Measurements from ENCODE around the gene GNGT1.

Gene GNGT1

GRCh38 chr7:93938293-93938692 lies 31.9 kb downstream of the GNGT1 start:
- in situ Hi-C loops (cut with MboI; ENCODE audit: low sequenced_read_pairs), result no loop called here

DNA sequence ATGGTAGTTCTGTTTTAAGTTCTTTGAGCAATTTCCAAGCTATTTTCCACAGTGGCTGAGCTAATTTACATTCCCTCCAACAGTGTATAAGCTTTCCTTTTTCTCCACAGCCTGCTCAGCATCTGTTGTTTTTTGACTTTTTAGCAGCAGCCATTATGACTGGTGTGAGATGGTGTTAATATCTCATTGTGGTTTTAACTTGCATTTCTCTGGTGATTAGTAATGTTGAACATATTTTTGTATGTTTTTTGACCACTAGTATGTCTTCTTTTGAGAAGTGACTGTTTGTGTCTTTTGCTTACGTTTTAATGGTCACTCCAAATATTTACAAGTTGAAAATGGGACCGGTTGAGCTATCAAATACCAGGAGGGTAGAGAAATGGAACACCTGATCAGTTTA lies 35.6 kb downstream of the GNGT1 start:
- in situ Hi-C loops (cut with MboI; ENCODE audit: low sequenced_read_pairs), result no loop called here

- in situ Hi-C loops (cut with MboI; ENCODE audit: low sequenced_read_pairs), result no loop called here
Measured at GRCh38 chr7:93943816-93944540, 37.6 kb downstream of the GNGT1 start.

DNA sequence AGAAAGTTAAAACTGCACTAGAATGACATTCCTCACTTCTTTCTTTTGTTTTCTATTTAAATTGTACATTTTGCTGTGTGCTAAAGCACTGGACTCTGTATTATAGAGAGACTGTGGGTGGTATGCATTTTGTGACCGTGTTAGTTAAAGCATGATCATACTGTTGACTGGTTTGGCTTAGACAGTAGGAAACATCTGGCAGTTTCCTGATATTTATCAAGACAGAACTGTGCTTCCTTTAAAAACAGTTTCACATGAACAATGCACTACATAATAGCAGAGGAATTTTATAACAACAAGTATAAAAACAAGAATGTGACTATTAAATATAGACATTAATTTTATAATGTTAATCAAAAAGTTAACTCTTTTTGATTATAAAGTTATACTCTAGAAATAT lies 38.3 kb downstream of the GNGT1 start:
- in situ Hi-C loops (cut with MboI; ENCODE audit: low sequenced_read_pairs), result no loop called here

DNA sequence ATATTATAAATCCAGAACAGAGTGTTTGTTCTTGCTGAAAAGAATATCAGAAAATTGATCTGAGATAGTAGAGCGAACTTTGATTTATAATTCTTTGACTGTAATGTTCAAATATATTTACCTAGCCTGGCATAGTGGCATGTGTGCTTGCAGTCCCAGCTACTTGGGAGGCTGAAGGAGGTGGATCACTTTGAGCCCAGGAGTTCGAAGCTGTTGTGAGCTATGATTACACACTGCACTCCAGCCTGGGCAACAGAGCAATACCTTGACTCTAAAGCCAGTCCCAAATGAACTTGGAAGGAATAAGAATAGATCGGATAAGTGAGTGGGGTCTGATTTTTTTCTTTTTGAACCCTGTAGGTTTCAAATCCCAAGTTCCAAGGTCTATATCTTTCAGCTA lies 38.7 kb downstream of the GNGT1 start:
- in situ Hi-C loops (cut with MboI; ENCODE audit: low sequenced_read_pairs), result no loop called here

DNA sequence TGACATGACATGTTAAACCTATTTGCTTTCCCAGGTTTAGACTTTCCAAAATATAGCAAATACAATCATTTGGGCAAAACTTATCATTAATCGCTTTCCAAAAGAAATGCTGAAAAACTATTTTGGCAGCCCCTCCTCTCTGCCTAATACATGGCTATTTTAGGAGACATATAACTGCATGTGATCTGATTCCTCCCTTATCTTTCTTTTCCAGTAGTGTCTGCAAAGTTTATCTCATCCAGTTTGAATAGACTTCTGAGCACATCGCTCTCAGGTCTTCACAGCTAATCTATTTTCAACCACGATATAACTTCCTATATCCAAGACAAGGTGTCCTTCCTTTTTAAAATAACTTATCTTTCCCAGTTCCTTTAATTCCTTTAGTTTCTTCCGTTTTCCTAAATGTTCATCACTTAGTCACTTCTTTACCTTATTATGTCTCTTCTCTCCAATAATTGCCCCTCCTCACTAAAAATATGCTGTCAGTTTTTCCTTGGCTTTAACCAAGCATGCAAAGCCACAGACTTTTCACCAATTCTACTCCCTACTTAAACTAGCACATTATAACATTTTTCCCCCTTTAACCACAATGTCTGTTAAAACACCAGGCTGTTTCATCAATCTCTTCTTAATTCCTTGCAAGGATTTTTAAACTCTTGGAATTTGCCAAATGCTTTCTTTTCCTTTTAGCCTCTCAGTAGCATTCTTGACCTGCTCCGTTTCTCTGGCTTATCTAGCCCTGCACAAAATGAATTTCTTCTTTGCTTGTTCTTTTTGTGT lies 39.6 kb downstream of the GNGT1 start:
- in situ Hi-C loops (cut with MboI; ENCODE audit: low sequenced_read_pairs), result no loop called here

GRCh38 chr7:93948106-93948505 lies 41.7 kb downstream of the GNGT1 start:
- in situ Hi-C loops (cut with MboI; ENCODE audit: low sequenced_read_pairs), result no loop called here

- in situ Hi-C loops (cut with MboI; ENCODE audit: low sequenced_read_pairs), result no loop called here
Measured at GRCh38 chr7:93948873-93949272, 42.5 kb downstream of the GNGT1 start.

GRCh38 chr7:93949423-93949822 lies 43.1 kb downstream of the GNGT1 start:
- in situ Hi-C loops (cut with MboI; ENCODE audit: low sequenced_read_pairs), result no loop called here

GRCh38 chr7:93955304-93955703 lies 48.9 kb downstream of the GNGT1 start:
- in situ Hi-C loops (cut with MboI; ENCODE audit: low sequenced_read_pairs), result no loop called here

- in situ Hi-C loops (cut with MboI; ENCODE audit: low sequenced_read_pairs), result no loop called here
Measured at GRCh38 chr7:93957767-93958166, 51.4 kb downstream of the GNGT1 start.

- in situ Hi-C loops (cut with MboI; ENCODE audit: low sequenced_read_pairs), result no loop called here
Measured at GRCh38 chr7:93958216-93958615, 51.8 kb downstream of the GNGT1 start.

- in situ Hi-C loops (cut with MboI; ENCODE audit: low sequenced_read_pairs), result no loop called here
Measured at GRCh38 chr7:93958651-93959050, 52.3 kb downstream of the GNGT1 start.

Measured in hTERT RPE-1 (cell line).